ENCODE data around the gene MN1. TPM values are rescaled to one million over a fixed set of nuclear protein-coding genes. Genes with fewer than 3 reads are reported as not detected.

MN1 gene
- total RNA-seq, 4 donors from 2014 or later, result 2.0 to 9.7 (median 8.2) TPM

DNA sequence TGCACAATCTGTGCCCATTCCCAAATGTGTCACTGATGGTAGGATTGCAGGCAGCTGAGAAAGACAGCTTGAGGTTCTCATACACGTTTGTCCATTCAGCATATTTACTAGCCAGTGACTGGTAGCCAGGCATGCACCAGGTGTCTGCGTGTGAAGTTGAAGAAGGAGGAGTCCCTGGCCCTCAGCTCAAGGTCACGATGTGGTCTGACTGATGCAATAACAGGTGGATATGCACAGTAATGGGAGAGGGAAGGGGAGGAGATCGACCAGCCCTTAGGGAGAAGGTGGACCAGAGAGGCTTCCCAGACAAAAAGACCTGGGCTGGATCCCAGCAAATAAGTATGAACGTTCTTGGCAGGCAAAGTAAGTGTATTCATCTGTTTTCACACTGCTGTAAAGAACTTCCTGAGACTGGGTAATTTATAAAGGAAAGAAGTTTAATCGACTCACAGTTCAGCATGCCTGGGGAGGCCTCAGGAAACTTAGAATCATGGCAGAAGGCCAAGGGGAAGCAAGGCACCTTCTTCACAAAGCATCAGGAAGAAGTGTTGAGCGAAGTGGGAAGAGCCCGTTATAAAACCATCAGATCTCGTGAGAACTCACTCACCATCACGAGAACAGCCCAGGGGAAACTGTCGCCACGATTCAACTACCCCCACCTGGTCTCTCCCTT lies 96.0 kb downstream of the MN1 start:
- intact Hi-C loops (cut with DNase I; ENCODE audit: low total_unique reads), result no loop called here

DNA sequence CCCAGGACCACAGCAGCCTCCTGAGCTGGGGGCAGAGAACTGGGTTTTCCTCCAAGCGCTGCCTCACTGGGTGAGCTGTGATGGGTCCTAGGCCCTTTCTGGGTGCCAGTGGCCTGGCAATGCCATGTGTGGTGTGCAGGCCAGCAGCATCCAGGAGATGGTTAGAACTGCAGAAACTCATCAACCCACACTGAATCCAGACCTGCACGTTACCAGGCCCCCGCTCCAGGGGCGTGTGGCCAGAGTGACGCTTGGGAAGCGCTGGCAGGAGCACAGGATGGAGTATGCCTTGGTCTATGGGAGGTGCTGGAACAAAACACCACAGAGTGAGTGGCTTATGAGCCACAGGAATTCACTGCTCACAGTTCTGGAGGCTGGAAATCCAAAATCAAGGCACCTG lies 97.0 kb downstream of the MN1 start:
- Histone ChIP-seq H3K36me3 (no peaks in the 10 kb centered on the region), H3K4me1 (no peaks in the 10 kb centered on the region), H3K9me3 (no peaks in the 10 kb centered on the region), H3K27ac (no peak overlapping the region), H3K27me3 (no peaks in the 10 kb centered on the region), H3K4me3 (no peak overlapping the region)
- intact Hi-C loops (cut with DNase I; ENCODE audit: low total_unique reads), result no loop called here
- no peak for DNase-seq
- TF ChIP-seq, protein P1, sequence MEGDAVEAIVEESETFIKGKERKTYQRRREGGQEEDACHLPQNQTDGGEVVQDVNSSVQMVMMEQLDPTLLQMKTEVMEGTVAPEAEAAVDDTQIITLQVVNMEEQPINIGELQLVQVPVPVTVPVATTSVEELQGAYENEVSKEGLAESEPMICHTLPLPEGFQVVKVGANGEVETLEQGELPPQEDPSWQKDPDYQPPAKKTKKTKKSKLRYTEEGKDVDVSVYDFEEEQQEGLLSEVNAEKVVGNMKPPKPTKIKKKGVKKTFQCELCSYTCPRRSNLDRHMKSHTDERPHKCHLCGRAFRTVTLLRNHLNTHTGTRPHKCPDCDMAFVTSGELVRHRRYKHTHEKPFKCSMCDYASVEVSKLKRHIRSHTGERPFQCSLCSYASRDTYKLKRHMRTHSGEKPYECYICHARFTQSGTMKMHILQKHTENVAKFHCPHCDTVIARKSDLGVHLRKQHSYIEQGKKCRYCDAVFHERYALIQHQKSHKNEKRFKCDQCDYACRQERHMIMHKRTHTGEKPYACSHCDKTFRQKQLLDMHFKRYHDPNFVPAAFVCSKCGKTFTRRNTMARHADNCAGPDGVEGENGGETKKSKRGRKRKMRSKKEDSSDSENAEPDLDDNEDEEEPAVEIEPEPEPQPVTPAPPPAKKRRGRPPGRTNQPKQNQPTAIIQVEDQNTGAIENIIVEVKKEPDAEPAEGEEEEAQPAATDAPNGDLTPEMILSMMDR (IDR thresholded peaks at IDR 0.05), result no peak
- no peak for TF ChIP-seq POLR2A (IDR thresholded peaks at IDR 0.05)

More for the DNA sequence above, 96.0 kb downstream of the MN1 start:
- H3K36me3 ChIP-seq, result no peaks in the 10 kb centered on the region
- no peaks in the 10 kb centered on the region for H3K4me1 ChIP-seq
- no peak overlapping the region for H3K4me3 ChIP-seq
- no peak for DNase-seq
- TF ChIP-seq, protein P1 (IDR thresholded peaks at IDR 0.05), result no peak
- no peak for TF ChIP-seq POLR2A (IDR thresholded peaks at IDR 0.05)
- H3K9me3 ChIP-seq, result no peaks in the 10 kb centered on the region
- H3K27me3 ChIP-seq, result no peaks in the 10 kb centered on the region
- no peak overlapping the region for H3K27ac ChIP-seq

DNA sequence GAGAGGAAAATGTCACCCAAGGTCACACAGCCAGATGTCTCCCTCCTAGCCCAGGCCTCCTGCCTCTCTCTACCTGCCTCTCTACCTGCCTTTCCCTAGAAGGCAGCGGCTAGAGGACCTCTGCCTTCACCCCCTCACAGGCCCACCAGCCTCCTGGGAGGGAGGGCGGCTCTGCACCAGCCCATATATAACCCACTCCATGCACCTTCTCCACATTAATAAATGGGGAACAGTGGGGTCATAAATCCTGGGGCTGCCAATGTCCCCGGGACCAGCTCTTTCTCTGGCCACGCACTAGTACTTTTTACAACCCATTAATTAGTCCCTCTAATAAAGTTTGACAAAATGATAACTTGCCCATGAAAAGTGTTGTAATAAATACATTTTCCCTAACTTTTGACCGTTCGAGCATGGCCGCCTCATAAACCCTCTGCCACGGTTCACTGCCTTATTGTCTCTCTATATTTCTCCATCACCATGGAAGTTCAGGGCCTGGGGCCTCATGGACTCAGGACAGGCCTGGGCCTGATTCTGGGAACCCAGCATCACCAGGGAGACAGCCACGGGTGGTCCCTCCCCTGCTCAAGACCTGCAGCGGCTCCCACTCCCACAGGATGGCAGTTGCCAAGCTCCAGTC lies 102.1 kb downstream of the MN1 start:
- H3K27me3 ChIP-seq, result no peaks in the 10 kb centered on the region
- no peak overlapping the region for H3K4me3 ChIP-seq
- intact Hi-C loops (cut with DNase I; ENCODE audit: low total_unique reads), result no loop called here
- TF ChIP-seq POLR2A (IDR thresholded peaks at IDR 0.05), result no peak
- TF ChIP-seq, protein P1 (IDR thresholded peaks at IDR 0.05), result no peak
- H3K36me3 ChIP-seq, result no peaks in the 10 kb centered on the region
- no peaks in the 10 kb centered on the region for H3K9me3 ChIP-seq
- DNase-seq, result no peak
- H3K27ac ChIP-seq, result no peak overlapping the region
- H3K4me1 ChIP-seq, result no peaks in the 10 kb centered on the region

DNA sequence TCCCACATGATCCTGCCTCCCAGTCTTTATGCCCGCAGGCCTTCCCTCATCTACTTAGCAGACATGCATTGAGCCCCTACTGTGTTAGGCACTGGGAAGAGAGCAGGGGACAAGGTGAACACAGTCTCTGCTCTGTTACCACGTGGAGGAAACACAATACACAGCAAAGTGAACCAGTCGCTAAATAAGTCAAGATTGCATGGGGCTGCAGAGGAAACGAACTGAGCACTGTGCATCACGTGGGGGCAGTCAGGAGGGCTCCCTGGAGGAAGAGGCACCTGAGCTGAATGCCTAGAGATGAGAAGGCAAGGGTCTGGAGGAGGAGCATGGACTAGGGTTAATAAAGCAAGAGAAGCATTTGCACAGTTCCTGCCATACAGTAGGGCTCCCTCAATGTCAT lies 102.7 kb downstream of the MN1 start:
- TF ChIP-seq POLR2A (IDR thresholded peaks at IDR 0.05), result no peak
- TF ChIP-seq, protein P1 (IDR thresholded peaks at IDR 0.05), result no peak
- H3K4me3 ChIP-seq, result no peak overlapping the region
- H3K36me3 ChIP-seq, result no peaks in the 10 kb centered on the region
- no peak overlapping the region for H3K27ac ChIP-seq
- no peaks in the 10 kb centered on the region for H3K4me1 ChIP-seq
- H3K9me3 ChIP-seq, result no peaks in the 10 kb centered on the region
- no peak for DNase-seq
- intact Hi-C loops (cut with DNase I; ENCODE audit: low total_unique reads), result no loop called here
- H3K27me3 ChIP-seq, result no peaks in the 10 kb centered on the region

Other genes starting within 250 kb of the MN1 start
- gene PITPNB, start 117.5 kb upstream of the MN1 start, total RNA-seq, result 10 to 100 TPM; 47.9 to 99.2 (median 62.5) TPM

All from uterus (tissue), 4 donors.